ENCODE data around the gene IQCC. TPM values are rescaled to one million over a fixed set of nuclear protein-coding genes. Genes with fewer than 3 reads are reported as not detected.

IQCC gene
- 1.1 and 2.1 TPM in 2 replicates for total RNA-seq

DNA sequence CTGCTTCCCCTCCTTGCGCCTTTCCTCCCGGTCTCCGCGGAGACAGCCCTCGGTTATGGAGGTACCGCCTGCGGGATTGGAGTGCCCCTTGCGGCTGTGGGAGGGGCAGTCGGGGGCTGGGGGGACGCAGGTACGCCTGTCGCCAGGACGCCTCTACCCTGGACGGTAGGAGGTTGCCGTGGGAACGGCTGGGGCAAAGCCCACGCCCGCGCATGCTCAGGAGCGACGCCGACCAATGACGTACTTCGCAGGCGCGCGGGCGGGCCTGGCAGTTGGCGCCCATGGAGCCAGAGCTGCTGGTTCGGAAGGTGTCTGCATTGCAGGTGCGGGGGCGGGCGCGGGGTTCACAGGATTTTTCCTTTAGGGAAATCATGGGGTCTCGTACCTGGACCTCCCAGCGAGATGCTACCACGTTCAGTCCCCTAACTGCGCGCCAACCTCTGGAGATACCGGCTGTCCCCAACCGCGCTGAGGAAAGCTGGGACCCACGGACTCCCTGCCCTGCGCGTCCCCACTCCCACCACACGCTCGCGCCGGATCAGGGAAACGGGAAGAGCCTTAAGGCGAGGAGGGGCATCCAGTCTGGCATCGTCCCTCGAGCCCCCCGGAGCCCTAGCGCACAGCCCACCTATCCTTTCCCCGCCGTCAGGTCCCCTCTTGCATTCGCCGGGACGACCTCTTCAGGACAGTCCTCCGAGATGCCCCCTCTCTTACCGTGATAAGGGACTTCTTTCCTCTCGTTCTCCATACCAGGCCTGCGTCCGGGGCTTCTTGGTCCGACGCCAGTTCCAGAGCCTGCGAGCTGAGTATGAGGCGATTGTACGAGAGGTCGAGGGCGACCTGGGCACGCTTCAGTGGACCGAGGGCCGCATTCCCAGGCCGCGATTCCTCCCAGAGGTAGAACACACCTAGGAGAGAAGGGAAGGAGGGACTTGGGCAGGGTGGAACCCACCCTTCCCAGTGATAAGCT is at the start of gene IQCC:
Gene IQCC (plus strand): TSS at position 271 of the 970 bp plus-strand sequence. CDS start 11 bp downstream, at position 282.

DNA sequence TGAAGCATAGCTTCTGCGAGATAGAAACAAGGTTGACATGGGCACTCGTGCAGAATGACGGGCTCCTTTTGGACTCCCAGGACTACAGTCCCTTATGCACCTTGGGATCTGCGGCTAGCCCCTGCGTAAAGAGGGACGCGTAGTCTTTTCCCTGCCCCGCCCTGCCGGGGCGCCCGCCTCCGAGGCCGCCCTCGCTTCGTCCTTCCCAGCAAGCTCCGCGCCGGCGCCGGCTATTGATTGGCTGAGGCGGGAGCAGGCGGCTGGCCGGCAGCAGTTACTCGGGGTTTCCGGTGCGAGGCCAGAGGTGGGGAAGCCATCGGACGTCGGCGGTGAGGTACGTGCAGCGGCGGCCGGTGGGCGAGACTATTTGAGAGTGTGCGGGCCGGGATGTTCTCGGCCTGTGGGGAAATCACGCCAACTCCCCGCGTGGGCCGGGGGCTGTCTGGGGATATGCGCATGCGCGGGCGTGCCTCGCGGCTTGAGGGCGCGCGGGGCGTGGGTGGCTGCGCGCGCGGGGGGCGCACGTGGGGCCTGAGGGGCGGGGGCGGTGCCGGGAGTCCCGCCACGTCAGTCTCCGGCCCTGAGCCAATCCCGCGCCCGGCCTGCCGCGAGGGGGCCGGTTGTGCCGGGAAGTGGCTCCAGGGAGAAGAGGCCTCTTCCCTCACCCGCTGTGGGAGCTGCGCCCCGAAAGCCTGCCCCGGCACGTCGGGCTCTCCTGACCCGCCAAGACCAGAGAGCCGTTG is 25.9 kb upstream of the IQCC start, which contains the start of gene TXLNA:
Gene TXLNA (plus strand): TSS at position 233 of the 743 bp plus-strand sequence. CDS start 671 bp downstream, outside the sequence.

DNA sequence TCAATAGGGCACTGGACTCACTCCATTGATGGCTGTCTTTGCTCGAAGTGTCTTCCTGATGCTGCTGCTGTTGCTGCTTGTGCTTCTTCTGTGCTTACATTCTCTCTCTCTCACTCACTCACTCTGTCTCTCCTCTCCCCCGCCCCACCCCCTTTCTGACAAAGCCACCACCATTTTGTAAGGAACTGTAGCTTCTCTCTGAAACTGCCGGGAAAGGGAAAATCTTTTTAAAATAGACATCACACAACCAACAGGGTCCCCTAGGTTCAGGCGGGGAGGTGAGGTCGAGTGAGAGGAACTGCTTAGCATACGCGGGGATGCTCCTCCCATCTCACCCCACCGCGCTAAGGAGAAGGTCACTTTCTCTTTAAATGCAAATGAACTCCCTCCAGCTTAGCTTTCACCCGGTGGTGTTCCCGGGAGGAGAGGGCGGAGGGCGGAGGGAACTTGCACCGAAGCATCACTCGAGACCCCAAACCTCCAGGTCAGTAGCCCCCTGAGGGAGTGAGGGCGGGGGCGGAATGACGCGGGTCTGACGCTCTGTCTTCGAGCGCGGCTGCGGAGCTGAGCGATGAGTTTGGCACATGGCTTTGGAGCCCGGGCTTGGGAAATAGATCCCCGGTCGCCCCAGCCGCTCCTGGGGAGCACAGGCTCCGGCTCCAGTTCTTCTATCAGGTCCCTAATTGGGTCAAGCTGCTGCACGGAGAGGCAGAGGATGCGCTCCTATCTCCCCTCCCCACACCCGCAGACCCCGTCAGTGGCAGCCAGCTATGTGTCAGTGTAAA is 5.1 kb upstream of the IQCC start, which contains the start of gene CCDC28B:
Gene CCDC28B (plus strand): TSS at position 370 of the 785 bp plus-strand sequence. CDS start 1,341 bp downstream, outside the sequence.

DNA sequence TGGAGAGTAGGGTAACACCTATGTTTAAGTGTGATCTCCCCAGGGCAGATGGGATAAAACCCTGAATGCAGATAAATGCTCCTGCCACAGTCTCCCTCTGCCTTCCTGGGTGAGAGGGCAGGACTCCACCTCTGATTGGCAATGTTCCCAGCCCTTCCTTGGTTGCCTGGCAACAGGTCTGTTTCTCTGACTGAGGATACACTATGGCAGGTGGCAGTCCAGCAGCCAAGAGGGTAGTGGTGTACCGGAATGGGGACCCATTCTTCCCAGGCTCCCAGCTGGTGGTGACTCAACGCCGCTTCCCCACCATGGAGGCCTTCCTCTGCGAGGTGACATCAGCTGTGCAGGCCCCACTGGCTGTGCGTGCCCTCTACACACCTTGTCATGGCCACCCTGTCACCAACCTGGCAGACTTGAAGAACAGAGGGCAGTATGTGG is 3.4 kb downstream of the IQCC start, which contains the start of gene DCDC2B:
Gene DCDC2B (plus strand): TSS at position 199 of the 438 bp plus-strand sequence. CDS start 5 bp downstream, at position 204.

DNA sequence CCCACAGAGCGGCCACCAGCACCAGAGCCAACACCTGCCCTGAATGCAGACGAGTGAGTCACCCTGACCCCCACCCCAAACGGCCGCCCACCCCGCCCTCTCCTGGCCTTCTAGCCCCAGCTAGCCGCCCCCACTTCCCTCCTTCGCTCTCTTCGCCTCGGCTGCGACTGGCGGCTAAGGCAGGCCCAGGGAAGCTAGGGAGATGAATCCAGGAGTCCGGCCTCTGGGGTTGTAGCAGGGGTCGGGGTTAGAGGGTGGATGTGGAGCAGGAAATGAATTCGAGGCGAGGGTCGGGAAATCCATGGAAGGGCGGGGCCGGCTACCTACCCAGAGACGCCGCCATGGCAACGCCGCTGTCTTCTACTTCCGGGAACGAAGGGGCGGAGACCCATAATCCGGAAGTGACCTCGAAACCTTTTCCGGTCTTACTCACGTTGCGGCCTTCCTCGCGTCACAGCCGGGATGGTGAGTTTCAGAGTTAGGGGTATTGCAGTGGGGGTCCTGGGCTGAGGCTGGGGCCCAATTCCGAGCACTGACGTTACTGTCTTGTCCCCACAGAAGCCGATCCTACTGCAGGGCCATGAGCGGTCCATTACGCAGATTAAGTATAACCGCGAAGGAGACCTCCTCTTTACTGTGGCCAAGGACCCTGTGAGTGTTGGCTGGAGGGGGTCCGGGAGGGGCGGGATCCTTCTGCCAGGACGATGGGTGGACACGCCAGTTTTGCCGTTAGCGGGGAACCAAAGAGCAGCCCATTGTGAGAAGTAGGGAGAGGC is 16.7 kb downstream of the IQCC start, which contains the start of the genes EIF3I and TMEM234:
Gene EIF3I (plus strand): TSS at position 428 of the 776 bp plus-strand sequence. CDS start 35 bp downstream, at position 463.
Gene TMEM234 (minus strand): TSS at position 374 of the 776 bp plus-strand sequence. CDS start 31 bp downstream, at position 343.

DNA sequence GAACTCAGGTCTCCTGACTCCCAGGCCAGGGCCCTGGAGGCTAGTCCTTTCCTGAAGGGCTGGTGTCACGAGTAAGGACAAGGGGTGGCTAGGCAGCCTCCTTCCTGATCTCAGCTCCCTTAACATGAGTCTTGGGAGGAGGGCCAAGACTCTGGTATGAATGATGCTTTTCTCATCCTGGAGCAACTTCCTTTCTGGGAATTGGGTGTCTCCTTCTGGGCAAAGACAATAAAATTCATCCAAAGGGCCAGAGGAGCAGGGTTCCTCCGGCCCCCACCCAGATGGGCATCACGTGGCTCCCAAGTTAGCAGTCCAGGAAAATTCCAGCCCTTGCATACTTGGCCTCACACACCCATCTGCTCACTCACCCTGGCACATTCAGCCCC is 41.4 kb downstream of the IQCC start, which contains the start of gene FAM167B:
Gene FAM167B (plus strand): TSS at position 335 of the 386 bp plus-strand sequence. CDS start 200 bp downstream, outside the sequence.

DNA sequence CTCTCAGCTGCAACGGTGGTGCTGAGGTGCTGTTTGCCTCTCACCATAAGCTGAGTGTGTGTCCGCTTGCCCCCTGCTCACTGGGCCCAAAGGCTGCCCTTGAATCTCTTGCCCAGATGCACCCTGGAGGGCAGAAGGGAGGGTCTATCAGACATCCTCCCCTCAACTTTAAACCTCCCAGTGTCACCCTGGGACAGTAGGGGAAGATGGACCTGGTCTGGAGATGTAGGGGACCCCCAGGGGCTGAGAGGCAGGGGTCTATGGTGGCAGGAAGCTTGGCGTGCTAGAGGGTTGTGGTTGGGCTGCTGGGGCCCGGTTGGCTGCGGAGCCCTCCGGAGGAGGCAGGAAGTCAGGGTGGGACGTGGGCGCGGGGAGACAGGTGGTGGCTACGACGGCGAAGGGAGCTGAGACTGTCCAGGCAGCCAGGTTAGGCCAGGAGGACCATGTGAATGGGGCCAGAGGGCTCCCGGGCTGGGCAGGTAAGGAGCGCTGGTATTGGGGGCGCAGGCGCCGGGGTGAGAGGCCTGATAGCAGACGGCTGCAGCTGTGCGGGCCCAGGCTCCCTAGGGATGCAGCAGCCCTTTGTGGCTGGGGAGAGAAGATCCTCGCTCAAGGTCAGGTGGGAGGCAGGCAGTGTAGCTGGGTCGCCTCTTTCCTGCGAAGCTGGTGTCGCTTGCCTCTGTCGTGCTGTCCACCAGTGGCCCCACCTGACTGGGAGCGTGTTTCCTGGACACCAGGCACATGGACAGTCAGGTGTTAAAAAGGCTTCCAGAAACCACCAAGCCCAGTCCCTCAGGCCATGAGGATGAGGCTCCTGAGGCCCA is 45.6 kb downstream of the IQCC start, which contains the start of gene LCK:
Gene LCK (plus strand): TSS at position 373 of the 824 bp plus-strand sequence. CDS start 23,065 bp downstream, outside the sequence.

Other genes with a start within 250 kb of the IQCC start
- gene KHDRBS1, start 191.8 kb upstream of the IQCC start, total RNA-seq = 49.0 and 61.4 TPM in 2 replicates
- gene TMEM39B, start 132.7 kb upstream of the IQCC start, total RNA-seq = 9.6 and 11.6 TPM in 2 replicates
- 49.9 and 101 TPM in 2 replicates for gene KPNA6, start 97.6 kb upstream of the IQCC start, total RNA-seq
- 85.6 and 106 TPM in 2 replicates for gene TXLNA, start 26.0 kb upstream of the IQCC start, total RNA-seq
- gene CCDC28B, start 5.1 kb upstream of the IQCC start, total RNA-seq = 5.0 and 11.7 TPM in 2 replicates
- not detected in 2 replicates for gene DCDC2B, start 3.4 kb downstream of the IQCC start, total RNA-seq
- 21.9 and 26.5 TPM in 2 replicates for gene TMEM234, start 16.7 kb downstream of the IQCC start, total RNA-seq
- gene EIF3I, start 16.7 kb downstream of the IQCC start, total RNA-seq = 333 and 358 TPM in 2 replicates
- 0.88 and 1.0 TPM in 2 replicates for gene FAM167B, start 41.6 kb downstream of the IQCC start, total RNA-seq
- gene LCK, start 45.6 kb downstream of the IQCC start, total RNA-seq = not detected in 2 replicates
- 67.8 and 89.0 TPM in 2 replicates for gene HDAC1, start 86.4 kb downstream of the IQCC start, total RNA-seq
- 18.2 and 33.5 TPM in 2 replicates for gene MARCKSL1, start 130.6 kb downstream of the IQCC start, total RNA-seq
- 1.7 and 1.8 TPM in 2 replicates for gene FAM229A, start 156.8 kb downstream of the IQCC start, total RNA-seq
- 0.57 and 1.3 TPM in 2 replicates for gene TSSK3, start 156.9 kb downstream of the IQCC start, total RNA-seq
- gene BSDC1, start 188.8 kb downstream of the IQCC start, total RNA-seq = 75.7 and 110 TPM in 2 replicates